ENCODE data around the gene SLC27A4.
A peak's percentile ranks its signal among the peaks of the same experiment; 100 is the strongest.

The SLC27A4 gene

DNA sequence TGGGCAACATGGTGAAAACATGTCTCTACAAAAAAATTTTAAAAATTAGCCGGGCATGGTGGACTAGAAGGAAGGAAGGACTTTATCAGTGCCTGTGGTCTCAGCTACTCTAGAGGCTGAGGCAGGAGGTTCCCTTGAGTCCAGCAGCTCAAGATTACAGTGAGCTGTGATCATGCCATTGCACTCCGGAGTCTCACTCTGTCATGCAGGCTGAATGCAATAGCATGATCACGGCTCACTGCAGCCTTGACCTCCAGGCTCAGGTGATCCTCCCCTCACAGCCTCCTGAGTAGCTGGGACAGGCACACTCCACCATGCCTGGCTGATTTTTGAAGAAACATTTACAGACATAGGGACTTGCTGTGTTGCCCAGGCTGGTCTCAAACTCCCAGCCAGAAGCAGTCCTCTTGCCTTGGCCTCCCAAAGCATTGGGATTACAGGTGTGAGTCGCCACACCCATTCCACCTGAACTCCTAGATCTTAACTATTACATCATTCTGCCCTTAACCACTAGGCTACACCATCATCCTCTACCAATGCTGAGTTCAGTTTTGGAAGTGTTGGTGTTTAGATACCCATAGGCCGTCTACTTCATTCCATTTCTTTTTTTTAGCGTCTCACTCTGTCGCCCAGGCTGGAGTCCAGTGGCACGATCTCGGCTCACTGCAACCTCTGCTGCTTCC is 28.8 kb downstream of the SLC27A4 start:
- no peak for DNase-seq

GRCh38 chr9:128370367-128370751 is 30.0 kb downstream of the SLC27A4 start:
- no peak for DNase-seq

- DNase-seq, result peak; percentile 76
Observed at GRCh38 chr9:128370752-128371629, 30.7 kb downstream of the SLC27A4 start, which contains the start of gene URM1. Gene URM1 (plus strand): TSS chr9:128371374. CDS start chr9:128371381, 7 bp downstream.

DNA sequence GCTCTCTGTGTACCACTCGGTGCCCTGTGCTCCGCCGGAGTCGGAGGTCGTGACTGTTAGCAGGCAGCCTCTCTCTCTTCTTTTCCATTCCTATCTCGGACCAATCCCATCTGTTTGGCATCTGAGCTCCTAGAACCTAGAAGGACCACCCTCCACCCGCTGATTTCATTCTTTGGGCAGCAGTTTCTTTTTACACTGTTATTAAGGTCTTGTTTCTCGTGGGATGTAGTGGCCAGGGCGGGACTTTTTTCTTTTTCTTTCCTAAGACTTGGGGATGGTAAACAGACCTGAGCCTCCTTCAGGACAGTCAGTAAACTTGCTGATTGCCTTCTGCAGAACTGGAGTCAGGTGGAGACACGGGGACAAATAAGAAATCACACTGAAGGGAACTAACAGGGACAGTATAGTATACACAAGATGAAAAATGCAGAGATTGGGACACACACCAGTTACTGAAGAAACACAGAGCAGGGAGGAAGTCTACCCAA is 31.3 kb downstream of the SLC27A4 start:
- no peak for DNase-seq

- DNase-seq, result no peak
Observed at GRCh38 chr9:128372188-128372641, 31.9 kb downstream of the SLC27A4 start.

DNA sequence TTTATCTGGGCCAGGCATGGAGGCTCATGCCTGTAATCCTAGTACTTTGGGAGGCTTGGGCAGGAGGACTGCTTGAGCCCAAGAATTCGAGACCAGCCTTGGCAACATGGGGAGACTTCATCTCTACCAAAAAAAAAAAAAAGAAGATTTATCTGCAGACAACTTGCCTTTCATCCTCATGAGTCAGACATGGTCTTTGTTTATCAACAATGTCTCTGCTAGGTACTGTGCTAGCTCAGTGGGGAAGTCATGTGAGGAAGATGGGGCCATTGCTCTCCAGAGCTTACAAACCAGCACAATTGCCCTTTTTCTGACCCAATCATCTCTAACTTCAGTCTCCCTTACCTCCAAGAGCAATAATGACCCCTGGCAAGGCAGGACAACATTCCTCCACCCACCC is 32.5 kb downstream of the SLC27A4 start:
- no peak for DNase-seq

GRCh38 chr9:128374221-128374675 is 33.9 kb downstream of the SLC27A4 start:
- no peak for DNase-seq

GRCh38 chr9:128375865-128376264 is 35.5 kb downstream of the SLC27A4 start:
- DNase-seq, result no peak

DNA sequence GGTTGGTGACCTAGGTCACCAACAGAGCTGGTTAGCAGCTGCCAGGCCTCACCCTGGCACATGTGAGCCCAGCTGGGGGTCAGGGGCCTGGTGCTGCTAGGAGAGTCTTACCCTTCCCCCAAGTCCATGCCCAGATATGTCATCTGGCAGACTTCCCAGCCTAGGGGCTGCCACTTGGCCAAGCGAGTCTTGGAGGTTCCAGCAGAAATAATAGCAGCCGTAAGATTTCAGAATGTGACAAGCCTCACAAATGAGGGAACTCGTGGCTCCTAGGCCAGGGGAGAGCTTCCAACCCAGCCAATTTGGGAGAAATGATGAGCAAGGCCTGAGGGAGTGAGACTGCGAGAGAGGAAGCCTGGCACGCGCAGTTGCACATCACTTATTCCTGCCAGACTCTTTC is 41.9 kb downstream of the SLC27A4 start:
- no peak for DNase-seq

GRCh38 chr9:128383007-128383753 is 42.9 kb downstream of the SLC27A4 start:
- no peak for DNase-seq

- no peak for DNase-seq
Observed at GRCh38 chr9:128383791-128384190, 43.5 kb downstream of the SLC27A4 start.

DNA sequence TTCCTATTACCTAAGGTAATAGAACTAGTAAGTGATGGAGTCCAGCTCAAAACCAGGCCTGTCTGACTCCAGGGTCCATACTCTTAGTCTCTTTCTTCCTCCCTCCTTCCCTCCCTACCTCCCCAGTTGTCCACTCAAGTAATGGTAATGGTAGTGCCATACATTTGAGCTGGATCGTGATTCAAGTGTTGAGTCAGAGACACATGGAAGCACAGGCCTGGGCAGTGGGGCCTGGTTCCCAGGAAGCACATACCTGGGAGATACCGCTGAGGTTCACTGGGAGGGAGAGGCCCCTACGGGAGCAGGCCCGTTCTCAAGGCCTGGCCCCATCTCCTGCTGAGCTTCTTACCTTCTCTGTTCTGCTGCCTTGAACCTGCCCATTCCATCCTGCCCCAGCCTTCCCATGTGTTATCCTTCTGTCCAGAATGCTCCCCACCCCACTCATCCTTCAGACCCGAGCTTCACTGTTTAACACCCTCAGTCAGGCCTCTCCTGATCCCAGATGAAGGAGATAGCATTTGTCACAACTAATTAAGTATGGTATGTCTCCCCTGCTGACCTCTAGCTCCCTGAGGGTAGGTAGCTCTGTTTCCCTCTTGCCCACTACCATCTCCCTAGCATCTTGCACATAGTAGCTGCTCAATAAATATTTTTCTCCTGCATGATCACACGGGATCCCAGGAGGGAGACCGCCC is 44.6 kb downstream of the SLC27A4 start:
- DNase-seq, result no peak

- no peak for DNase-seq
Observed at GRCh38 chr9:128385496-128386460, 45.5 kb downstream of the SLC27A4 start.

GRCh38 chr9:128388150-128388549 is 47.8 kb downstream of the SLC27A4 start:
- DNase-seq, result no peak

DNA sequence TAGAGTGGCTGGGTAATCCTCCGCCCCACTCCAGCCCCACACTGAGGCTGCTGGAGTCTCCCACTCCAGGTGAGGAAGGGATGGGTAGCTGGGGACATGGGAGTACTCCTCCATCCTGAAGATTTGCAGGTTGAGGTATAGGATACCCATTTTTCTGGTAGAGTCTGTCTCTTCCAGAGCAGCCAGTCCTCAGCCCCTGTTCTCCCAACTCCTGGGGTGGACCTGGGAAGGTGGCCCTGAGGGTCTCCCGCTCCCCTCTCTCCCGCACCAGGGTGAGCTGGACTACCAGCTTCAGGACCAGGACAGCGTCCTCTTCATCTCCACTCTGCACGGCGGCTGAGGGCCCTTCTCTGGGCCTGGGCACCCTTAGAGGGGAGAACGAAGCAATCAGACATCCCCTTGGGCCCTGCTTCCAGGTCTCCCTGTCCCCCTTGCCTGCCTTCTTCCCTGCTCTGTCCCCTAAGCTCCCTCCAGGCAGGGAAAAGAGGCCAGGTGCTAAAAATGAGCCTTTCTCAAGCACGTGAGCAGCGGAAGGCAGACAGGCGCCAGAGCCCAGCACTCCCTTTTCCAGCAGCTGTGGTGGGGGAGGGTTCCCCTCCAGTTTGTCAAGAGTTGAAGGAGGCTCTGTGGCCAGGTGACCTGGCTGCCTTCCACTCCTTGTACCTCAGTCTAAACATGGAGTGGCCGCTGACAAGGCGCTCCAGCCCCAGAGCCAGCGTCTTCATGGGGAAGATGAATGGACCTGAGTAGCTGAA is 49.2 kb downstream of the SLC27A4 start:
- no peak for DNase-seq

- no peak for DNase-seq
Observed at GRCh38 chr9:128390150-128390812, 50.0 kb downstream of the SLC27A4 start.

DNA sequence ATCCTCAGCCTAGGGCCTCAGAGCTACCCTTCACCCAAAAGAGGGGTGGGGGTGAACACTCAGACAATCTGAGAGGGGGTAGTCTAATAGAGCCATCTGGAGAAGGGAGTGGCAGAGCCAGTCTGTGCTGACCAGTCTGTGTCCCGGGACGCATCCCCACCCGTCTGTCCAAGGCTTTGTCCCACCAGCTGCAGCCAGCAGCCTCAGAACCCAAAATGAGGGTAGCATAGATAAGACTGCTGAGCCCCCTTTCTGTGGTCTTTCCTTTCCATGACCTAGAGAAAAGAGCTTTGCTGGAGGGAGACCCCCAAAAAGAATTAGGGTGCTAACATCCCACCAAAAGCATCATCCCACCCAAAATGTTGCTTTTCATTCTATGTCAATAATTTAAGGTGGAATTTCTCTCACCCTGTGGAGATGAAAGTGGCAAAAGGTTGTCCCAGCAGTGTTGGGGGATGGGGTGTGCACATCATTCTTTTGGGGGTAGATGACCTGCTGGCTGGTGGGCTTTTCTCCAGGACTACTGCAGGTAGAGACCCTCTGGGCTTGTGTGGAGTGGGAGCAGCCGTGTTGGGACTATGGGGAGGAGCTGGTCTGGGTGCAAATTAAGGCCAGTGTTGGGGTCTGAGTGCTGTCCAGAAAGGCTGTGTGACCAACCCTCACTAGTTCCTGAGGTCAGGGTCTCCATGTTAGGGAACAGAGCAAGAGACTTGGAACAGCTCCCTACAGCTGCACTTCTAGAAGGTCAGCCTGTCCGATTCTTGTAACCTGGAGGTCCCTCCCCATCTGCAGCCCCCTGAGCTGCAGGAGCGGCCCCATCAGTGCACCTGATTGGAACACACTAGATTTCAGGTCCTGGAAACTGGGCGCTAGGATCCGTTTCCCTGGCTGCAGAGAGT is 50.7 kb downstream of the SLC27A4 start:
- no peak for DNase-seq

DNA sequence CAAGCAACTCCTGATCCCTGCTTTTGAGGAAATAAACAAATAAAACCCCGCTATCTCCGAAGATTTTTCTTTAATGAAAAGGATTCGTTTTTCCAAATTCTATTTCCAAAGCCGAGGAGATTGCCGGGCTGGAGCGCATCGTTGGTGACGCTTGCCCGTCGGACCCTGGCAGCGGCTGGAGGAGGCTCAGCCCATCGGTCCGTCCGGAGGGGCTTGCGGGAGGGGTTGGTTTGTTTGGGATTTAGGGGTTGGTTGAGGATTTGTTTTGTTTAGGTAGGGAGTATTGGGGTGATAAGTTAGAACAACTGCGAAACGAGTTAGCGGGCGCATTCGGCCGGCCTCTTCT is 51.6 kb downstream of the SLC27A4 start:
- DNase-seq, result no peak
